NB4 (cell line): ENCODE results near the gene ARHGEF10L.

Experiments
- TF ChIP-seq, protein P1 (sequence below): IDR thresholded peaks from one replicate; pipeline ENCODE4 v1.5.1; 2012; ENCODE audit warnings: low read depth, low read length
- TF ChIP-seq, protein P2 (sequence below): IDR thresholded peaks from 2 replicates; pipeline ENCODE4 v1.6.1; 2011; ENCODE audit warnings: low read depth, low read length

DNA sequence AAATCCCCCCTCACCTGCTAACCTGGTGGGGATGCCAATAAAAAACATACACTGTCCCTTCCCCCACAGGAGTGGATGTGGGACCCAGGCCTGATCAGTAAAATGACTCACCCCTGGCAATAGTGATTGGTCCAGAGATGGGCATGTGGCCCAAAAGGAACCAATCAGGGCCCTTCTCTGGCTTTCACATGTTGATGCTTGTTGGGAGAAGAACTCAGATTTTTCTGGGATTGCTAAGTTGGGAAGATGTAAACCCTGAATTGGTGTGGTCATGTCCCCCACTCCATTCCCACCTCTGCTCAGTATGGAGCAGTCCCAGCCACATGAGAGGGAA, 172.0 kb downstream of the ARHGEF10L start:
- TF ChIP-seq, protein P1, sequence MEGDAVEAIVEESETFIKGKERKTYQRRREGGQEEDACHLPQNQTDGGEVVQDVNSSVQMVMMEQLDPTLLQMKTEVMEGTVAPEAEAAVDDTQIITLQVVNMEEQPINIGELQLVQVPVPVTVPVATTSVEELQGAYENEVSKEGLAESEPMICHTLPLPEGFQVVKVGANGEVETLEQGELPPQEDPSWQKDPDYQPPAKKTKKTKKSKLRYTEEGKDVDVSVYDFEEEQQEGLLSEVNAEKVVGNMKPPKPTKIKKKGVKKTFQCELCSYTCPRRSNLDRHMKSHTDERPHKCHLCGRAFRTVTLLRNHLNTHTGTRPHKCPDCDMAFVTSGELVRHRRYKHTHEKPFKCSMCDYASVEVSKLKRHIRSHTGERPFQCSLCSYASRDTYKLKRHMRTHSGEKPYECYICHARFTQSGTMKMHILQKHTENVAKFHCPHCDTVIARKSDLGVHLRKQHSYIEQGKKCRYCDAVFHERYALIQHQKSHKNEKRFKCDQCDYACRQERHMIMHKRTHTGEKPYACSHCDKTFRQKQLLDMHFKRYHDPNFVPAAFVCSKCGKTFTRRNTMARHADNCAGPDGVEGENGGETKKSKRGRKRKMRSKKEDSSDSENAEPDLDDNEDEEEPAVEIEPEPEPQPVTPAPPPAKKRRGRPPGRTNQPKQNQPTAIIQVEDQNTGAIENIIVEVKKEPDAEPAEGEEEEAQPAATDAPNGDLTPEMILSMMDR: no peak
- TF ChIP-seq, protein P2, sequence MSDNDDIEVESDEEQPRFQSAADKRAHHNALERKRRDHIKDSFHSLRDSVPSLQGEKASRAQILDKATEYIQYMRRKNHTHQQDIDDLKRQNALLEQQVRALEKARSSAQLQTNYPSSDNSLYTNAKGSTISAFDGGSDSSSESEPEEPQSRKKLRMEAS: no peak
